Transverse colon (tissue), 4 donors: ENCODE data around the gene AFAP1L1. TPM values are rescaled to one million over a fixed set of nuclear protein-coding genes. Genes with fewer than 3 reads are reported as not detected.

Experiments
- DNase-seq: peaks from one replicate; pipeline ENCODE4 v3.0.0-alpha.2; 2019
- H3K27ac ChIP-seq, 4 donors: fragments of 200-600 bp; sonication (generic); 2 replicates each; pipeline ENCODE4 v1.5.1; 2016 to 2018; ENCODE audit warnings: inconsistent platforms in 4 of 4
- H3K27me3 ChIP-seq: fragments of 200-600 bp; sonication (generic); 2 replicates; pipeline ENCODE4 v1.5.1; 2017; ENCODE audit warnings: inconsistent platforms
- H3K36me3 ChIP-seq, 4 donors: fragments of 200-600 bp; sonication (generic); 2 replicates each; pipeline ENCODE4 v1.5.1; 2017 to 2019; ENCODE audit warnings: inconsistent platforms in 4 of 4
- H3K4me1 ChIP-seq, 4 donors: fragments of 200-600 bp; sonication (generic); 2 replicates each; pipeline ENCODE4 v1.5.1; 2017 to 2020; ENCODE audit warnings: inconsistent platforms in 4 of 4
- H3K4me3 ChIP-seq, 4 donors: fragments of 200-600 bp; sonication (generic); 1 replicate in 1 of 4; 2 replicates in 3 of 4; pipeline versions ENCODE4 v1.5.1 to v1.6.1; 2017 to 2019; ENCODE audit warnings: inconsistent platforms in 4 of 4
- H3K9me3 ChIP-seq, 2 donors: fragments of 200-600 bp; sonication (generic); 2 replicates each; pipeline ENCODE4 v1.5.1; 2017 to 2019; ENCODE audit warnings: inconsistent platforms in 2 of 2
- CTCF ChIP-seq, 5 experiments: fragments of 200-600 bp in 3 of 5; fragments of 450-650 bp in 2 of 5; sonication (generic) in 3 of 5; IDR thresholded peaks; 1 replicate in 2 of 5; 2 replicates in 3 of 5; pipeline ENCODE4 v1.5.1; 2016 to 2017; ENCODE audit warnings: antibody characterized with exemption in 5 of 5, inconsistent platforms in 3 of 5, mild to moderate bottlenecking in 2 of 5, moderate library complexity in 1 of 5
- EP300 ChIP-seq: sonication (generic); formaldehyde crosslinking; IDR thresholded peaks from one replicate; pipeline ENCODE4 v1.6.1; 2017; ENCODE audit warnings: antibody characterized with exemption, low read depth
- POLR2A ChIP-seq: fragments of 450-650 bp; IDR thresholded peaks from one replicate; pipeline ENCODE4 v1.6.1; 2016; ENCODE audit warnings: antibody characterized with exemption, mild to moderate bottlenecking, moderate library complexity
- POLR2AphosphoS5 ChIP-seq, 3 donors: sonication (generic); formaldehyde crosslinking; IDR thresholded peaks; one replicate each; pipeline ENCODE4 v1.6.1; 2016; ENCODE audit warnings: antibody characterized with exemption in 3 of 3
- WGBS, 2 donors: methylation state at CpG; one replicate each; pipeline ENCODE4 v1.1.5; 2018; ENCODE audit warnings: low coverage in 1 of 2; 5-methylcytosine and 5-hydroxymethylcytosine counted together
- in situ Hi-C, 4 donors: fragments of 200-750 bp; cut with MboI; loops; one replicate each; pipeline versions ENCODE4 v1.15.0 to v1.15.1; 2017; ENCODE audit warnings: low sequenced_read_pairs in 3 of 4, low pct_ligation_motif_present in 1 of 4, low pct_unique_long_range_greater_than_20kb in 1 of 4
- intact Hi-C: fragments of 100-400 bp; cut with DNase I; formaldehyde crosslinking; loops from one replicate; pipeline ENCODE4 v1.15.1; 2023; ENCODE audit warnings: low total_unique reads
- total RNA-seq, 4 donors: library from RNA; depleted of rRNA; stranded (reverse); fragments of >200 nt; gene quantifications; one replicate each; pipeline ENCODE4 v1.1.0, GENCODE V29; 2016

The AFAP1L1 gene
- total RNA-seq, 4 donors from 2014 or later, result 2.2 to 4.1 (median 3.0) TPM

DNA sequence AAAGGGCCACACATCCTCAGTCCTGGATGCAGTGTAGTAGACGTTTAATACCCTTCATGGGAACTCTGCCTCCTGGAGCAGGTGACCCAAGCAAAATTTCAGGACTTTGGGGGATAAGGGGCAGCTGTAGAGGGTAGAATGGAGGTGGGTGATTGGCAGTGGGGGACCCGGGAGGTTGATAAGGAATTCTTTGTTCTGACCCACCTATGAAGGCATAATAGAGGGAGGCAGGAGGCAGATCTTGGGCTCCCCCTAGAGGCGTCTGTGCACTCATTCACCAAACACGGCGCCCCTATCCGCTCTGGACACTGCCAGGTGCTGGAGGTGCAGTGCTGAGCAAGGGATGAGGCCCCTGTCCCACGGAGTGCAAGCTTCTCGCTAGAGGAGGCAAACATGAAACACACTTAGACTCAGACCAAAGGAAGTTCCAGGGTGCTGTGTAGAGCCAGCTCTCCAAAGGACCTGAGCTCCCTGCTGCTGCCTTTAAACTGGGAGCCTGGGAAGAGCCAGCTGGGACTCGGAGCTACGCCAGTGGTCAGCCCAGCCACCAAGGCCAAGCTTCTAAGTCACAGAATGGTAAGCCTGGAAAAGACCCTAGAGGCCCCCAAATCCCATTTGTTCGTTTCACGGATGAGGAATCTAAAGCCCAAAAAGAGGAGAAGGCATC, 99.8 kb downstream of the AFAP1L1 start:
- 13 to 32% methylated on average over 6 to 12 of the region's 12 CpGs for WGBS, 2 donors
- Histone ChIP-seq H3K27me3 (no peaks in the 10 kb centered on the region), H3K27ac (peak overlapping the region; percentile 16 to 50 (median 38)), H3K4me1 (peaks cover 0 to 12% (median 7%) of the 10 kb centered on the region in 4 donors), H3K36me3 (no peaks in the 10 kb centered on the region), H3K4me3 (no peak overlapping the region), H3K9me3 (no peaks in the 10 kb centered on the region)
- TF ChIP-seq CTCF (IDR thresholded peaks at IDR 0.05) (peak; percentile 74 to 80 (median 76)), POLR2AphosphoS5 (IDR thresholded peaks at IDR 0.05) (no peak)
- DNase-seq, result peak; percentile 72
- in situ Hi-C loops (loop anchor here in 2 of 4 donors (10.0 kb wide), 2 partner anchors 57 to 183 kb away; partner anchors contain the start of gene CSNK1A1 (in 1 of the 2)), intact Hi-C loops (loop anchor here (10.0 kb wide), 1 partner anchor 193 kb away; no protein-coding TSS in a partner anchor)

DNA sequence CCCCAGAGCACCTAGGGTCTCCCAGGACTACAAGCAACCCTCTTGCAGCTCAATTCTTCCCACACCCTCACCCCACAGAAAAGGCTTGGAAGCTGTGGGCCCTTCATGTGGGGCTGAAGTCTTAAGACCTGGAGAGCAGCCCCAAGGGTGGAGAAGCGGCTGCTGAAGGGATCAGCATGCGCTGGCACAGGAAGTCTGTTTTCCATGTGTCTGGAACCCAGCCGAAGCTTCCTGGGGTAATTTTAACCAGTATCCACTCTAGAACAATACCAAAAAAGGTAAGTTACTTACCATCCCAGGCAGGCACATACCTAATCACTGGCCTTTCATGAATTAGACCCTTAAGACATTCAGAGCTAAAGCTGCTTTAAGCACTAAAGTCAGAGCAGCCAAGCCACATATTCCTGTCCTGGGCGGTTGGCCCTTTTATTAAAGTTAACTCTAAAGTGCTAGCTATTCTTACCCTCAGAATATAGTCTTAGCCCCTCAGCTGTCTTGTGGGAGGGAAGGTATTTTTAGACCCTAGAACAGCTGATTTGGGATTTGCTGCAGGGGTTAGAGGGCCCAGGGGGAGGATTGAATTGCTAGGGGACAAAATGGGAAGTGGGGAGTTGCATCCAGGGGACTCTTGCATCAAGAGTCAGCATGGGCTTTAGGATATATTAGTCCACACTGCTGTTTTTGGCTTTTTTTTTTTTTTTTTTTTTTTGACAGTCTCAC, 100.6 kb downstream of the AFAP1L1 start:
- 87% methylated on average over 4 of the region's 4 CpGs; no CpG with 5 or more reads in 1 of the 2 donors for WGBS, 2 donors
- intact Hi-C loops, result loop anchor here (10.0 kb wide), 1 partner anchor 193 kb away; no protein-coding TSS in a partner anchor
- in situ Hi-C loops, result loop anchor here in 2 of 4 donors (10.0 kb wide), 2 partner anchors 57 to 183 kb away; partner anchors contain the start of gene CSNK1A1 (in 1 of the 2)
- Histone ChIP-seq H3K27me3 (no peaks in the 10 kb centered on the region), H3K9me3 (no peaks in the 10 kb centered on the region), H3K4me1 (peaks cover 0 to 12% (median 6%) of the 10 kb centered on the region in 4 donors), H3K27ac (peak overlapping the region; percentile 16 to 50 (median 38)), H3K4me3 (no peak overlapping the region), H3K36me3 (no peaks in the 10 kb centered on the region)
- no peak for DNase-seq
- TF ChIP-seq EP300 (no peak), POLR2A (no peak), POLR2AphosphoS5 (IDR thresholded peaks at IDR 0.05) (no peak), CTCF (IDR thresholded peaks at IDR 0.05) (no peak)

GRCh38 chr5:149372932-149373331, 101.3 kb downstream of the AFAP1L1 start:
- H3K4me3 ChIP-seq, result no peak overlapping the region

More at GRCh38 chr5:149372932-149373331, 101.3 kb downstream of the AFAP1L1 start:
- Histone ChIP-seq H3K4me1 (peaks cover 0 to 8% (median 4%) of the 10 kb centered on the region in 4 donors), H3K27ac (peak overlapping the region in 2 of 4 donors; percentile 42 to 50), H3K36me3 (no peaks in the 10 kb centered on the region), H3K27me3 (no peaks in the 10 kb centered on the region), H3K9me3 (no peaks in the 10 kb centered on the region)
- intact Hi-C loops (loop anchor here (10.0 kb wide), 1 partner anchor 192 kb away; no protein-coding TSS in a partner anchor), in situ Hi-C loops (loop anchor here in 2 of 4 donors (10.0 kb wide), 2 partner anchors 58 to 182 kb away; partner anchors contain the start of gene CSNK1A1 (in 1 of the 2))
- WGBS, 2 donors, result 86 to 89% methylated on average over 2 to 3 of the region's 3 CpGs
- no peak for TF ChIP-seq POLR2AphosphoS5 (IDR thresholded peaks at IDR 0.05)
- TF ChIP-seq CTCF (IDR thresholded peaks at IDR 0.05), result no peak
- no peak for TF ChIP-seq EP300
- TF ChIP-seq POLR2A, result no peak
- no peak for DNase-seq
